Measurements from ENCODE around the gene SELENOP.
"Not testable (repeated sequence)": the region's sequence is repeated elsewhere in the genome, so short reads cannot be mapped to it uniquely, and the experiment has no call there.

SELENOP gene, protein sequence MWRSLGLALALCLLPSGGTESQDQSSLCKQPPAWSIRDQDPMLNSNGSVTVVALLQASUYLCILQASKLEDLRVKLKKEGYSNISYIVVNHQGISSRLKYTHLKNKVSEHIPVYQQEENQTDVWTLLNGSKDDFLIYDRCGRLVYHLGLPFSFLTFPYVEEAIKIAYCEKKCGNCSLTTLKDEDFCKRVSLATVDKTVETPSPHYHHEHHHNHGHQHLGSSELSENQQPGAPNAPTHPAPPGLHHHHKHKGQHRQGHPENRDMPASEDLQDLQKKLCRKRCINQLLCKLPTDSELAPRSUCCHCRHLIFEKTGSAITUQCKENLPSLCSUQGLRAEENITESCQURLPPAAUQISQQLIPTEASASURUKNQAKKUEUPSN

DNA sequence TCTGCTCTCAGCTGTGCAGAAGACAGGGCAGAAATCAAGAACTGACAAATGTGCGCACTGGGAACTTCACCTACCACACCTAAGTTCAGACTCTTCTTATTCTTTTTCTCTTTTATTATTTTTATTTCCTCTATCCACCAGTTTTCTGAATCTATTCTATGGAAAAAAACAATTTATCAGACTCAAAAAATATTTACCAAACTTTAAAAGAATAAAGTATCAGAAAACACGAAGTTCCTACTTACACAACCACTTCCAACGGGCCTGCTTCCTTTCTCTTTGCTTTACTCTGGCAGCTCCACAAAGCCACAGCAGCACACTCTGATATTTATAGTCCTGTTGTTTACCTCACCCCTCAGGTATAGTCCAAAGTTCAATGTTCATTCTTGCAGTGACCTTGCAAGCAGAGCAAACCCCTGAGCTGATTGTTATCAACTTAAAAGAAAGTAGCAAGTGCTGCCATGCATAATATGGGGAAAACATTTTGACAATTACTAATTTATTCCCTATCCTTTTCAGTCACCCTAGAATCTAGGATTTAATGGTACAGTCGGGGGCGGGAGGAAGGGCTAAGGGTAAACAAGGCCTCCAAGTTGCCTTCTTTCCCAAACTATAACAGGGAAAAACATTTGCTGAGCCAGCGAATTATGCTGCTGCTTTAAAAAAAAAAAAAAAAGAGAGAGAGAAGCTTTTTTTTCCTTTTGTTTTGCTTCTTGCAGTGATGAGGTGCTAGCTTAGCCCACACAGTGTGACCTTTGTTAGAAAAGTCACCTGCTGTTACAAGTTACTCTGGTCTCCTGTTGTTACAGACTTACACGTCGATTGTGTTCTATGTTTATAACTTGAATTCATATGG, at the start of gene SELENOP:
SELENOP (minus strand) TSS at position 302 of the 856 bp plus-strand sequence. CDS start 3,539 bp downstream, outside the sequence.
- peak; percentile 74 for FAIRE-seq

DNA sequence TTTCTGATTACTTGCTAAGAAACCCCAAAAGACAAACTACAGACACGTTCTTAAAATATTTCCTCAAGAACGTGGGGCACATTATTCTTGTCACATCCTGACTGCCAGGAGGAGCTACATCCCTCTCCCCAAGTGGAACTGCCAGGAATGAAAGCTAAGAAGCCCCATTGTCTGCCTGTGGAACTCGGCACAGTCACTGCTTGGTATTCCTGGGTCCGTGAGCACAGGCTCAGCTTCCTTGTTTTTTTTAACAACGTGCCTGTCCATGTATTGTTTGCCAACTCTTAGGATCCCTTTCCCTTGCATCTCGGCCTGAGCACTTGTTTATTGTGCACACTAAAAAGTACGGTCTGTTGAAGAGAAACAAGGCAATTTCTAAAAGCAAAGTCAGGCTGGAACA, 47.0 kb upstream of the SELENOP start:
- no peak for FAIRE-seq

DNA sequence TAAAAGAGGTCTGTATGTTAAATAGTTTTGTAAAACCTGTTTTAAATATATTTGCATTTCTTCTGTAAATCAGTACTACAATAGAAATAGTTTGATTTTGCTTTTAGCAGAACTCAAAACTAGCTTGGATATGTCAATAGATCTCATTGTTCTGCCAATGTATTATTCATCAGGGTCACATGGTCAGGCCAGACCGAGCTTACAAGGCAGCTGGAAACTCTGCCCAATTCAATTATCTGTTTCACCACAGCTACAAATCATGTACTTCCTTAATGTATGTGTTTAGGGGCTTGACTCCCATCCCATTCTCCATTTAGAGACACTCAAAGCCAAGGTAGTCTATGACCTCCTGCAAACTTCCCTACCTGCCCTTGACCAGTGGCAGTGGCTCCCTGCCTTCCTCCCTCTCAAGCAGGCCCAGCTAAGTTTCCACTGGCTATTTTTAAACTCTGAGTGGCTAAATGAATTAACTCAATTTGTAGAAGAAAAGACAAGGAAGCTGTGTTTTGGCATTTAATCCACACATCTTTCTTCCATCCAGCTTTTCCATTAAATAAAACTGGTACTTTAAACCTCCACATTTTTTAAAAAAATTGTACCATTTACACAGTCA, 46.4 kb upstream of the SELENOP start:
- FAIRE-seq, result no peak

DNA sequence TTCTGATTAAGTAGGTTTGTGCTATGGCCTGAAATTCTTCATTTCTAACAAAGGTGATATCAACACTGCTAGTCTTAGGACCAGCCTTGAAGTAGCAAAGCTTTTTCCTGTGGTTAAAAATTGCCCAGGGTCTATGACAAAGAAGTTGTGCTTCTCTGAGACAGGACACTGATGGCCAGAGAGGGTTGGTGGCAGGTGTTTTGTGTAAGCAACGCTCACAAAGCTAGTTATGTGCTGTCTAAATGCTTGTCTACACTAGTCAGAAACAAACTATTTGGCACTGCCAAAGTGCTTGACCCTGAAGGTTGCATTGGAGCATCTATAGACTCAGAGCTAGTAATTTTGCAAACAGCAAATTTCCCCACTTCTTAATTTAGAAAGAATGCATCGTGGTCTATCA, 44.1 kb upstream of the SELENOP start:
- FAIRE-seq, result no peak

- FAIRE-seq, result no peak
These were observed 43.7 kb upstream of the SELENOP start for GRCh38 chr5:42855386-42855785.

GRCh38 chr5:42854795-42855194, 43.1 kb upstream of the SELENOP start:
- no peak for FAIRE-seq

- no peak for FAIRE-seq
These were observed 41.1 kb upstream of the SELENOP start for GRCh38 chr5:42852826-42853225.

DNA sequence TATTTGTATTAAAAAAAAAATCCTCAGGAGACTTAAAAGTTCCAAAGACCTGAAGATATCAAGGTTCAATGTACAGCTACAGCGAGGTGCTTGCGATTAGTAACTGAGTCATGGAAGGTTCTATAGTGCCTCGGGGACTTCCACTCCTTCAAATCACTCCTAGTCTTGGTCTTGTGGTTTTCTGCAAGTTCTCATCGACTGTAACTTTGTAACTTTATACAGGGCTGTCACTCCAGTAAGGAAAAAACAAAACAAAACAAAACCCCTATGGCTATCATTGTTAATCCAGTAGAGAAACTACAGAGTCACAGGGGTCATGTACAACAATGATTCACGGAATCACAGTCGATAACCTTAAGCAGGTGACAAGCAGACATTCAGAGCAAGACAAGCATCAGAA, 39.8 kb upstream of the SELENOP start:
- no peak for FAIRE-seq

DNA sequence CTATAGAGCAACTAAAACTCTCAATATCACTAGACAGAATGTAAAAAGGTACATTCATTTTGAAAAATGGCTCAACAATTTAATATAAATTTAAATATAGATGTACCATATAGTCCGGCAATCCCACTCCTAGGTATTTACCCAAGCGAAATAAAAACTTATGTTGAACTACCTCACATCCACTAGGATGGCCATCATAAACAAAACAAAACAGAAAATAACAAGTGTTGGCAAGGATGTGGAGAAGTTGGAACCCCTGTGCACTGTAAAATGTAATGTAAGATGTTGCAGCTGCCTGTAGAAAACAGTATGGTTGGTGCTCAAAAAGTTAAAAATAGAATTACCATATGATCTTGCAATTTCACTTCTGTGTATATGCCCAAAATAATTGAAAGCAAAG, 36.9 kb upstream of the SELENOP start:
- no peak for FAIRE-seq

- FAIRE-seq, result not testable (repeated sequence)
These were observed 32.7 kb upstream of the SELENOP start for GRCh38 chr5:42844408-42844807.

- no peak for FAIRE-seq
These were observed 32.1 kb upstream of the SELENOP start for GRCh38 chr5:42843675-42844292.

DNA sequence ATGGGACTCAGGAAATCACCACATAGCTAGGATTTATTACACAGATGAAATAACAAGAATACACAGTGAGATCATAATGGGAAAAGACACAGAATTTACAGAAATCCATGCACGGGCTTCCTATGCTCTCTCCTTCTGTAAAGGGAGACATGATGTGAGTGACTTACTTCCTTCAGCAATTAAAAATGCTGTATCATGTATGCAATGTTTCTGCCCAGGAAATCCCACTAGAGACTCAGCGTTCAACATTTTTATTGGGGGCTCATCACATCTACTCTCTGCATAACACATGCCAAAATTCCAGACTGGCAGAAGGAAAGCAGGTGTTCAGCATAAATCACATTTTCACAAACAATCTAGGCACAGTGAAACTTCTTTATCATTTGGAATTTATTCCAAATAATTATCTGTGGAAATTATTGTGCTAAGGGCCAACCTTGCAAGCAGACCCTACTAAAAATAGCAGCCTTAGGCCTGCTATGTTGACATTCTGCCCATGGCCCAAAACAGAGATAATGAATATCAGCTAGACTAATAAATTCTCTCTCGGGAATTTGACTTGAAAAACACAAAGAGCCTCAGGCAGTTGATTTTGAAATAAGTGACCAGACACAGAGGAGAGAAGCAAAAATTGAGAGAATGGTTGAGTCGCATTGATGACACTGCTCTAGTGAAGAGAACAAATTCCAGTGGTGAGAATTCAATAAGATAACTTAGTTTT, 31.4 kb upstream of the SELENOP start:
- FAIRE-seq, result no peak

DNA sequence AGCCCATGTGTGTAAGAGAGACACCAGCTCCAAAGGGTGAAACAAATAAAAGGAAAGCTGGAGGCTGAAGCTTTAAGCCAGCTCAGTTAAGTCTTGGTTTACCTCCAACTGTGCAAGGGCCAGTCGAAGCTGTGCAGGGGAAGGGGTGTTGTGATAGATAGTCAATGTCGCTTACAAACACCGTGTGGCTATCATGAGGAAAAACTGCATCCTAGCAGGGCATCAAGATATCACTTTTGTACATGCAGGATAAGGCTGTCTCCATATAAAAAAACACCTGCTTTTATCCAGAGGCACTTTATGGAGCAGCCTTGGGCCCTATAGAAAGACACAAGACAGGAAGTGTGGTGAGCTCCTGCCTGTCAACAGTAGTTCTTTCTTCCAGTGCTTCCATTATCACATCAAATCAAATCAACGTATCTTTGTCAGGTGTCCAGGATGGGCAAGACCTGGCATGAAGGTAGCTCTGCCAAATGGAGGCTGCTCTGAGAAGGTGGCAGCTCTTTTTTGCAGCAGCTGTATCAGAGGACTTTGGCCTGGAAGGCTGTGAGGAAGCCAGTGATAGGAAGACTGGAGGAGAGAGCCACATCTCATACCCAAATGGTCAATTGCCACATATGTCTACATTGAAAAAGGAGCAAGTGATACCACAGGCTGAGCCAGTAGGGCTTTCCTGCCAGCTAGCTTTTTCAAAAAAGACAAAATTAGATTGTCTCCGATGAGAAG, 29.3 kb upstream of the SELENOP start:
- FAIRE-seq, result no peak

GRCh38 chr5:42840269-42840668, 28.6 kb upstream of the SELENOP start:
- no peak for FAIRE-seq

- no peak for FAIRE-seq
These were observed 27.5 kb upstream of the SELENOP start for GRCh38 chr5:42839196-42839595.

GRCh38 chr5:42837601-42838000, 25.9 kb upstream of the SELENOP start:
- no peak for FAIRE-seq

DNA sequence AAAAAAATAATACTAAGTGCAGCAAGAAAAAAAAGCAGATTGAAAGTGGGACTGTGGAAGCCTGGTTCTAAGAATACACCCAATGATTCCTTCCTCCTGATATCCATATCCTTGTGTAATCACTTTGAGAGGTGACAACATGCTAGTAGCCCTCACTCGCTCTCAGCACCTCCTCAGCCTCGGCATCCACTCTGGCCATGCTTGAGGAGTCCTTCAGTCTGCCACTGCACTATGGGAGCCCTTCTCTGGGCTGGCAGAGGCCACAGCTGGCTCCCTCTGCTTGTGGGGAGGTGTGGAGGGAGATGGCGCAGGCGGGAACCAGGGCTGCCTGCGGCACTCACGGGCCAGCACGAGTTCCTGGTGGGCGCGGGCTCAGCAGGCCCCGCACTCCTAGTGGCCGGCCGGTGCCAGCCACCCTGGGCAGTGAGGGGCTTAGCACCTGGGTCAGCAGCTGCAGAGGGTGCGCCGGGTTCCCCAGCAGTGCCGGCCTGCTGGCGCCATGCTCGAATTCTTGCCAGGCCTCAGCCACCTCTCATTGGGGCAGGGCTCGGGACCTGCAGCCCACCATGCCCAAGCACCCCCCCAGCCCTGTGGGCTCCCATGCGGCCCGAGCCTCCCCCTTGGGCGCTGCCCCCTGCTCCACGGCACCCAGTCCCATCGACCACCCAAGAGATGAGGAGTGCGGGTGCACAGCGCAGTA, 24.5 kb upstream of the SELENOP start:
- FAIRE-seq, result no peak

- FAIRE-seq, result no peak
These were observed 20.4 kb upstream of the SELENOP start for GRCh38 chr5:42832060-42832459.

DNA sequence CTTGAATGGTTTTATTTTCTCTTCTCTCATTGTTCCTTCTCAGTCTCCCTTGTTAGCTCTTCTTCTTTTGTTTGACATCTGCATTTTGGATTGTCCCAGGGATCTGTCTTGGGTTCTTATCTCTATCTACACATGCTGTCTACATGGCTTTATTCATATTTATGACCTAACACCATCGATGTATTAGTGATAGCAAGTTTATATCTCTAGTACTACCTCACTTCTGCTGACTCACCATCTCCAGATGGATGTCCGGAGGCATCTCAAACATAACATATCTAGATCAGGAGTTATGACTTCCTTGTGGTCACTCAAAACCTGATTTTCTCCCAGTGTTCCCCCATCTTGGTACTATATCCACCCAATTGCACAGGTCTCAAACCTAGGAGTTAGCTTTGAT, 19.2 kb upstream of the SELENOP start:
- no peak for FAIRE-seq

GRCh38 chr5:42828671-42829070, 17.0 kb upstream of the SELENOP start:
- no peak for FAIRE-seq

Data from islet of Langerhans (tissue), 1 donor.